VCaP (cell line): ENCODE results near the gene TRDN.
"Not testable (repeated sequence)": the region's sequence is repeated elsewhere in the genome, so short reads cannot be mapped to it uniquely, and the experiment has no call there.

Source experiments
- H3K27ac ChIP-seq: fragments of 450-650 bp; 2 replicates; pipeline ENCODE4 v1.5.1; 2017
- TF ChIP-seq, protein P1 (sequence below): fragments of 450-650 bp; conservative IDR thresholded peaks from 2 replicates; pipeline ENCODE4 v1.5.1; 2017; ENCODE audit warnings: mild to moderate bottlenecking, moderate library complexity

The TRDN gene

DNA sequence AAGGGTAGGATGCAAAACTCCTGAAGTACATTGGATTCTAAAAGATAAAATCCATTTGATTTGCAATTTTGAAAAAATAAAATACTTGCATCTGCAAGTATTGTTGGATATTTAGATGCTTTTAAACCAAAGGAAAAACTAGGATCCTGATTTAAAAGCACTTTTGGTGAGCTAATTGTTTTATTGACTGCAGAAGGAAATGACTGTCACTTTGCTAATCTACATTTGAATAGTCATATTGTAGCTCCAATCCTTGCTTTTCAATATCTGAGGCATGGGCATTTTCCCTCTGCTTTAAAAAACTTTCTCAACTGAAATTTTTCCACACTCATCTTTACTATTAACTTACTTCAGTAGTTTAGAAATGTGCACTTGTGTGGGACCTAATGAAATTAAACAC, 74.1 kb downstream of the TRDN start:
- no peak overlapping the region for H3K27ac ChIP-seq
- TF ChIP-seq, protein P1, sequence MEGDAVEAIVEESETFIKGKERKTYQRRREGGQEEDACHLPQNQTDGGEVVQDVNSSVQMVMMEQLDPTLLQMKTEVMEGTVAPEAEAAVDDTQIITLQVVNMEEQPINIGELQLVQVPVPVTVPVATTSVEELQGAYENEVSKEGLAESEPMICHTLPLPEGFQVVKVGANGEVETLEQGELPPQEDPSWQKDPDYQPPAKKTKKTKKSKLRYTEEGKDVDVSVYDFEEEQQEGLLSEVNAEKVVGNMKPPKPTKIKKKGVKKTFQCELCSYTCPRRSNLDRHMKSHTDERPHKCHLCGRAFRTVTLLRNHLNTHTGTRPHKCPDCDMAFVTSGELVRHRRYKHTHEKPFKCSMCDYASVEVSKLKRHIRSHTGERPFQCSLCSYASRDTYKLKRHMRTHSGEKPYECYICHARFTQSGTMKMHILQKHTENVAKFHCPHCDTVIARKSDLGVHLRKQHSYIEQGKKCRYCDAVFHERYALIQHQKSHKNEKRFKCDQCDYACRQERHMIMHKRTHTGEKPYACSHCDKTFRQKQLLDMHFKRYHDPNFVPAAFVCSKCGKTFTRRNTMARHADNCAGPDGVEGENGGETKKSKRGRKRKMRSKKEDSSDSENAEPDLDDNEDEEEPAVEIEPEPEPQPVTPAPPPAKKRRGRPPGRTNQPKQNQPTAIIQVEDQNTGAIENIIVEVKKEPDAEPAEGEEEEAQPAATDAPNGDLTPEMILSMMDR = no peak

DNA sequence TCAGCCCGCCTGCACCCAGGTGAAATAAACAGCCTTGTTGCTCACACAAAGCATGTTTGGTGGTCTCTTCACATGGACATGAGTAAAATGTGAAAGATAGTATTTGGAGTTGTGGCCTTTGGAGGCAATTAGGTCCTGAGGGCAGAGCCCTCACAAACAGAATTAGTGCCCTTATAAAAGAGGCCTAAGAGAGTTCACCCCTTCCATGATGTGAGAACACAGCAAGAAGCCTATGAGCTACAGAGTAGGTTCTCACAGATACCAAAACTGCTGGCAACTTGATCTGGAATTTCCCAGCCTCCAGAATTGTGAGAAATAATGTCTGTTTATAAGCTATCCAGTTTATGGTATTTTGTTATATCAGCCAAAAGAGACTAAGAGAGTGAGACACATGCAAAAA, 74.5 kb downstream of the TRDN start:
- no peak overlapping the region for H3K27ac ChIP-seq
- TF ChIP-seq, protein P1 = no peak

DNA sequence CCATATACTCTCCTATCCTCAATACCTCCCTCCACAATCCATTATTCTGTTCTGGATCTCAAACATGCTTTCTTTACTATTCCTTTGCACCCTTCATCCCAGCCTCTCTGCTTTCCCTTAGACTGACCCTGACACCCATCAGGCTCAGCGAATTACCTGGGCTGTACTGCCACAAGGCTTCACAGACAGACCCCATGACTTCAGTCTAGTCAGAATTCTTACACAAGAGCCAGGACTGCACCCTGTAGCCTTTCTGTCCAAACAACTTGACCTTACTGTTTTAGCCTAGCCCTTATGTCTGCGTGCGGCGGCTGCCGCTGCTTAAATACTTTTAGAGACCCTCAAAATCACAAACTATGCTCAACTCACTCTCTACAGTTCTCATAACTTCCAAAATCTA, 76.9 kb downstream of the TRDN start:
- not testable (repeated sequence) for H3K27ac ChIP-seq

DNA sequence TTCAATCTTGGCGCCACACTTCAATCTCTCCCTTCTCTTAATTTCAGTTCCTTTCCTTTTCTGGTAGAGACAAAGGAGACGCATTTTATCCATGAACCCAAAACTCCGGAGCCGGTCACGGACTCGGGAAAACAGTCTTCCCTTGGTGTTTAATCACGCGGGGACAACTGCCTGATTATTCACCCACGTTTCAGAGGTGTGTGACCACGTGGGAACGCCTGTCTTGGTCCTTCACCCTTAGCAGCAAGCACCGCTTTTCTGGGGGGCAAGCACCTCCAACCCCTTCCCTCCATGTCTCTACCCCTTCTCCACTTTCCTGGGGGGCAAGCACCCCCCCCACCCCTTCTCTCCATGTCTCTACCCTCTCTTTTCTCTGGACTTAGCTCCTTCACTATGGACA, 79.3 kb downstream of the TRDN start:
- not testable (repeated sequence) for H3K27ac ChIP-seq

DNA sequence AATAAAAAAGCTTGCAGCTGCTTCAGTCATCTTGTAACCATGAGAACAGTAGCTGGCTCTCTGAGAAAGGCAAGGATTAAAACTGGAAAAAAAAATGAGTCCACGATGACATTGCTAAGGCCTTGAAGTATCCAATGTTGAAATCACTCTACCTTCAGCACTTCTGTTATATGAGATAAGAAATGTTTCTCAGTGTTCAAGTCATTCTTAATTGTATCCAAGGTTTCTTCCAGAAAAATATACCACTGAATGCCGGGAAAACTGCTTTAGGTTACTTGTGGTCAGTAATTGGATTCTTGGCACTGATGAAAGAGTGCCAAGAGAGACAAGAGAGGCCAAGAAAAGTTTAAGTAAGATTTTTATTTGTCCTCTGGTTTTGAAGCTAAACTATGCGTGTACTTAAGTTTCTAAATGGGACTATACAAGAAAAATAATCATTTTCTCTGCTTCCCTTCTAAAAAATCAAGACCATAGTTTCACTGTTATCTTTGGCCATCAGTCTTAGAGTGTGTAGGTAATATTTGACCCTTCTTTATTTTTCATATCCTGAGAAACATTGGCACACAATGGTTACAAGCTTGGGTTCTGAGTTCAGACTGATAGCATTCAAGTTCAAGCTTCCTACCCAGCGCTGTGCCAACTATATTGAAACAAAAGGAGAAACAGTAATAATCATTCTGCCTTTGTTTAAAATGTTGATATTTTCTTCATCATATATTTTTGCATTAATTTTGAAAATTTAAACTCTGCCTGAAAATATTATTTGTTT, 84.6 kb downstream of the TRDN start:
- H3K27ac ChIP-seq = no peak overlapping the region
- TF ChIP-seq, protein P1 = no peak

DNA sequence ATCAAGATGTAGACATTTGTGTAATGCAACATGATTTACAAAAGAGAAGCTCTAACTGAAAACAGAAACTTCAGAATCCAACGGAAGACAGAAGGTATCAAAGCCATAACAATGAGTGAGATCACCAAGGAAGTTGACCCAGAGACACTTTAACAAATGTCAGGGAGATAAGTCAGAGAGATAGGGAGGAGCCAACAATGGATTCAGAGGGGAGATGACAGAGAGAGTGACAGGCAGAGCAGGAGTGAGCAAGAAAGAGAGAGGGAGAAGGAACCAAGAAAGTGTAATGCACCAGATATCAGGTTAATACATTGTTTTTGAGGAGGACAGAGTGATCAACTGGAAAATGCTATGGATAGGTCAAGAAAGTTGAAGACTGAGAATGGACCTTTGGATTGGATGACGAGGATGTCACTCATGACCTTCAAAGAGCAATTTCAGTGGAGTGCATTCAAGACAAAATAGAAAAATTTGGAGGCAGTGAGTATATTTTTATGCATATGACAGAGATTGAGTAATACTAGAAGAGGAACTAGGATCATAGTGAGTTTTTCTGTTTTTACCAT, 86.6 kb downstream of the TRDN start:
- H3K27ac ChIP-seq = no peak overlapping the region
- TF ChIP-seq, protein P1 = no peak

DNA sequence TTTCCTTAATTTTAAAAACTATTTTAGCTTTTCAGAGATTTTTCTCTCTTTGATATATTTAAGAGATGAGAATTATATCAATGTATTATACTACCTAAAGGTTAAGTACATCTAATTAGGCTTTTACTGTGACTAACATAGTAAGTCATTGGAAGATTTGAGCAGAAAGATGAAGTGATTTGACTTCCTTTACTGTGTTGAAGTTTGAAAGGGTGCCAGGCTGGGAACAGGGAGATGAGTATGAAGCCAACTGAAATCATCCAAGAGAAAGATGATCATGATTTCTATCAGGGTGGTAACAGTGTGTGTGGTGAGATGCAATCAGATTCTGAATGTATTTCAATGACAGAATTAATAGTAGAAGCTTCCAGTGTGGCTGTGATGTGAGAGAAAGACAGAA, 87.3 kb downstream of the TRDN start:
- H3K27ac ChIP-seq = no peak overlapping the region
- TF ChIP-seq, protein P1 = no peak

DNA sequence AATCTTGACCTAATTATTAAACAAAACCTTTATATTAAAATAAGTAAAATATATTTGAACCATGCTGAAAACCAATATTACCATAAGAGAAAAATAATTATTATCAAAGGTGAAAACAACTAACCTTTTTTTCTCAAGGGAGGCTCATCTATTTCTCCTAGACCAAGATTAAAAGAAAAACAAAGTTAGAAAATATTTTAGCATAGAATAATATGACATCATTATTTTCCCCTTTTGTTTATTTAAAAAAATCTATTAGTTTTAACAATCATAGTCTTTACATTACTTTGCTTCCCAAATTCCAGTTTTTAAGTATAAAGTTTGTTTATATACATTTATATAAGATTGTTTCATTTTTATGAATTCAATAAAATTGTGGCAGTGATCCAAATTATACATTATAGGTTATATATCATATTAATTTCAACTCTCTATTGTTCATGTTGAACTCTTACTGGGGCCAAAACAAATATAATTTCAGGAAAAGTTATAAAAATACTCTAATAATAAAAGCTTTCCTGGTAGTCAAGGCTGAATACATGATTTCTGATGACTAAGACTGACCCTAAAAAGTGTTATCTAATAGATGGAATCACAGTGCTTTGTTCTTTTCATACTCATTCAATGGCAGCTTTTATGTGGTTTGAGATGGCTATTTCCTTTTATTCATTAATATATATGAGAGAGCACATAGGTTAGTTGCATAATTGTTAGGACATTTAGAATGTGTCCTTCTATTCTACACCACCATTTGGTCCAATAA, 89.4 kb downstream of the TRDN start:
- no peak overlapping the region for H3K27ac ChIP-seq
- TF ChIP-seq, protein P1 = no peak
